GM21447 (cell line): Measurements from ENCODE around the gene RNASET2.
A peak's percentile ranks its signal among the peaks of the same experiment; 100 is the strongest.

Experiments used
- ATAC-seq: cut with Tn5 transposase; IDR thresholded peaks from one replicate; pipeline ENCODE4 v1.9.1; 2021; ENCODE audit not compliant: unreplicated experiment

The RNASET2 gene

DNA sequence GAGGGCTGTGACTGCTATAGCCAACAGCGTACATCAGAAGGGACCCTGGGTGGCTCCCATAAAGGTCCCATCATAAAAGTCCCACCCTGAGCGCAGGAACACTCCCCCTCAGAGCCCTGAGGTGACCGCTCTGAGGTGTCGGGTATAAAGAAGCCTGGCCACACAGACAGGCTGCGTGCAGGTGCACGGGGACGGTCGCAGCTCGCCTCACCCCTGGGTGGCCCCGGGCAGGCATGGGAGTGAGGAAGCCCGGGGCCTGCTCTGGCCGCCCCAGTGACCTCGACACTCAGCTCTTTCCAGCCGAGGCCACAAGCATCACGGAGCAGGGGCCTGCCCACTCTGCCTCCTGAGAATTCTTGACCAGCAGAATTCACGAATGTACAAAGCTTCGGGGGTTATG is 14.4 kb upstream of the RNASET2 start:
- ATAC-seq, result no peak

DNA sequence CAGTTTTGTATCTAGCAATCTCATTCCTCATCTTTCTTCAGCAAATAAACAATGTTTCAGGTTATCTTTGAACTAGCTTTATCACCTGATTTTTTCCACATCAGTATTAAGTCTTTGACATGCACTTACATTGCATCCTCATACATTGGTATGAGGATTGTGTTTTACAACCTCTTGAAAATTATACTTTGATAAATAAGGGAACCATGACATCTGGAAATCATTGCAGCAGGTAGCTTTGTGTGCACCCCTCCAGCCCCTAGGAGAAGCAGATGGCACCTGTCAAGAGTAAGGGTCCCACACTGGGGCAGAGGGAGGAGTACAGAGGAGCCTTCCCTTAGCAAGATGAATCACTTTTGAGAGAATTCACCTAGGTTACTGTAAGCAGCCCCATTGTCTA is 13.7 kb upstream of the RNASET2 start:
- ATAC-seq, result no peak

DNA sequence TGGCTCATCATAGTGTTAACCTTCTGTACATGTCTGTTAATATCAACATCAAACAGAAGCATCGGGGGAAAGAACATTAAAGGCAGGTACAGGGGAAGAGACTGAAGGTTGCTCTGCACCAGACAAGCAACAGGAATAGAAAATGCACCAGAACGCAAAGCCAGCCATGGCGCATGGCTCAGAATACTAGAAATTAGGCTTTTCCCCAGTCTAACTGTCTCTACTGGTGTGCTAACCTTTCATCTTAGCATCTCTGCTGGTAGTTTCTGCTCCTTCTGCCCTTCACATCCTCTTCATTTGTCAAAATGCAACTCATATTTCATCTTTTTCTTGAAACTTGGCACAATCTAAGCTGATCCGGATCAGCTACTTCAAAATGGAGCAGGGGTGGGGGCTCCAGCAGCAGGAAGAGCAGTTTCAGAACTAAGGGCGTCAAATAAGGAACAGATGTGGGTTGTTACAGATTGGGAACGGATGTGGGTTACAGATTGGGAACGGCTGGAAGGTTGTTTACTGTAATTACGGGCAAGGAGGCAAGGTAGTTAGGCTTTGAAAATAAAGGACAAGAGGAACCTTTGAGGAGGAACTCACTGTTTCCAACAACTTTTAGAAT is 13.1 kb upstream of the RNASET2 start:
- ATAC-seq, result no peak

DNA sequence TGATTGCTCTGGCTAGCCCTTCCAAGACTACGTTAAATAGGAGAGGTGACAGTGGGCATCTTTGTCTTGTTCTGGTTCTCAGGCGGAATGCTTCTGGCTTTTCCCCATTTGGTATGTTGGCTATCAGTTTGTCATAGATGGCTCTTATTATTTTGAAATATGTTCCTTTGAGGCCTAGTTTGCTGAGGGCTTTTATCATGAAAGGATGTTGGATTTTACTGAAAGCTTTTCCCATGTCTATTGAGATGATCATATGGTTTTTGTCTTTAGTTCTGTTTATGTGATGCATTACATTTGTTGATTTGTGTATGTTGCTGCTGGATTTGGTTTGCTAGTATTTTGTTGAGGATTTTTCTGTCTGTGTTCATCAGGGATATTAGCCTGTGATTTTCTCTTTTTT is 9.9 kb upstream of the RNASET2 start:
- no peak for ATAC-seq

DNA sequence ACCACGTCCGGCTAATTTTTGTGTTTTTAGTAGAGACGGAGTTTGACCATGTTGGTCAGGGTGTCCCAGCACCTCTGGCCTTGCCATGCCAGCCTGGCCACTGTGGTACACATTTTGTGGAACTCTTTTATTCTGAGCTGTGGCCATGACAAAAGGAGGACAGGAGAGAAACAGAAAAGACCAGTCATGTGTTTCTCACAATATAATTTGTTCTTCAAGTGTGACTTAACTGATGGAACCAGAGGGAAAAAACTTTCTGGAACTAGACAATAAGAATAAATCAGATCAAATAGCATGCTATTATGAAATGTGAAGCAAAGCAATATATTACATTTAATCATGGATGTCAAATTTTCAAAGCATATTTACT is 4.2 kb upstream of the RNASET2 start:
- ATAC-seq, result no peak

DNA sequence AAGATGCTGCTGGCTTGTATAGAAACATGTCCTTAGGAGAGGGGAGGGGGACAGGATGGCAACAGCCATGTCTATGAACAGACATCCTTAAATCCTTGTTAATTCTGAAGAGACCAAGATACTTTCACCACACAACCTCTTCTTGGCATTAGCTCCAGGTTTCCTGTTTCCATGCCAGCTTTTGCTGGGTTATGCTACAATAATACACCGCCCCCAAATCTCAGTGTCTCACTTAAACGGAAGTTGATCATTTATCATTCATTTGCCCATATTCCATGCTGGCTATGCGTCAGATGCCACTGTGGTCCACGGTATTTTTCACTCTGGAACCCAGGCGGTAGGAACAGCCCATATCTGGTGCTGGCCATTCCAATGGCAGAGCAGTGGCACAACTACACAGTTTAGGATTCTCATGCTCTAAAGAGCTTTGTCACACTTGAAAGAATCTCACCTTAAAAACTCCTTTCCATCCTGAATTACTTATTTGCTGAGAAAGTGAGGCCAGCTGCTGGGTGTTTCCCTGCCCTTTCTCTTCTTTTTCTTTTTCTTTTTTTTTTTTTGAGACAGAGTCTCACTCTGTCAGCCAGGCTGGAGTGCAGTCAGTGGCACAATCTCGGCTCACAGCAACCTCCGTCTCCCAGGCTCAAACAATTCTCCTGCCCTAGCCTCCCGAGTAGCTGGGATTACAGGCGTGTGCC is 3.7 kb upstream of the RNASET2 start:
- ATAC-seq, result no peak

DNA sequence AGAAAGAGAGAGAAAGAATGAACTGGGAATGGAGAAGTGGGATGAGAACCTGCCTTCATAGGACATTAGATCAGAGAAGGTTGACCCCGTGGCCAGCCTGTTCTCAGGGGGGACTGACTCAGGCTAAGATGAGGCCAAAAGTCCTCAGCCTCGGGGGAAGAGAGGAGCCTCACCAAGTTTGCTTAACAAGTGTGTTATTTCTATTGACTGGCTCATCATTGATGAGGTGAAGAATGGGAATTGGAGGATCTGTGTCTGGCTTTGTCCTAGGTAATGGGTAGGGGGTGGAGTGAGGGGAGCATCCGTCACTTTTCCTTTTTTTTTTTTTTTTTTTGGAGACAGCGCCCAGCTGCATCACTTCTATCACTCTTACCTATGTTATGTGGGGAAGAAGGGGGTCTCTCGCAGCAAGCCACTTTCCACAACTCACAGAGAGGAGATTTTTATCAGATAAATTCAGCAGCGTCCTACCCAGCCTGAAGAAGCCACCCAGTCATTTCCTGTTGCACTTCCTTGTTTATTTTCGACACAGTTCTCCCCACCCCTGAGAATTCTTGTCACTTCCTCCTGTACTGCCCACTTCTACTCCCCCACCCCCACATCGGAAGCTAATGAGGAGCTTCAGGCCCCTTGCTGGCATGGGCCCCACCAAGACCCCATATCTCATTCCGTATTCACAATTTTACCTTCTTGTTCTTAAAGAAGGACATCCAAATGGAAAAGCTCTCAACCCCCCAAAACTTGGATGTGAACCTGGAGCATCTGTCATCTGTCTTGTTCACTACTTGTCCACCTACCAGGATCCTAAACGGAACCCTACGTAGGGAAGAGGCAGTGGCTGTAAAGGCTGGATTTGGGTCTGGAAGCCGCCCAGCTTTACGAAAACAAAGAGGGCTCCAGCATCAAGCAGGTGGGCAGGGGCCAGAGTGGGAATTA is 2.8 kb upstream of the RNASET2 start:
- peak; percentile 29 for ATAC-seq

DNA sequence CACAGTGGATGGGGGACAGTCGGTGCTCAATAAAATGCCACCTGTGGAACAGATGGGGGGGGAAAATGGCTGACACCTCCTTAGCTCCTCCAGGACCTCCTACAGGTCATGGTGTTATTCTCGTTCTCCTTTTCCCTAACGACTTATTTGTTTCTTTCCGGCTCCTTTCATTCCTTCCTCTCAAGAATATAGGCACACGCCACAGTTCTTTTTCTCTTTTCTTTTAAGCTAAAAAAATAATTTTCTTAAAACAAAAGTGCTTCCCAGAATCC is 1.4 kb upstream of the RNASET2 start:
- no peak for ATAC-seq

DNA sequence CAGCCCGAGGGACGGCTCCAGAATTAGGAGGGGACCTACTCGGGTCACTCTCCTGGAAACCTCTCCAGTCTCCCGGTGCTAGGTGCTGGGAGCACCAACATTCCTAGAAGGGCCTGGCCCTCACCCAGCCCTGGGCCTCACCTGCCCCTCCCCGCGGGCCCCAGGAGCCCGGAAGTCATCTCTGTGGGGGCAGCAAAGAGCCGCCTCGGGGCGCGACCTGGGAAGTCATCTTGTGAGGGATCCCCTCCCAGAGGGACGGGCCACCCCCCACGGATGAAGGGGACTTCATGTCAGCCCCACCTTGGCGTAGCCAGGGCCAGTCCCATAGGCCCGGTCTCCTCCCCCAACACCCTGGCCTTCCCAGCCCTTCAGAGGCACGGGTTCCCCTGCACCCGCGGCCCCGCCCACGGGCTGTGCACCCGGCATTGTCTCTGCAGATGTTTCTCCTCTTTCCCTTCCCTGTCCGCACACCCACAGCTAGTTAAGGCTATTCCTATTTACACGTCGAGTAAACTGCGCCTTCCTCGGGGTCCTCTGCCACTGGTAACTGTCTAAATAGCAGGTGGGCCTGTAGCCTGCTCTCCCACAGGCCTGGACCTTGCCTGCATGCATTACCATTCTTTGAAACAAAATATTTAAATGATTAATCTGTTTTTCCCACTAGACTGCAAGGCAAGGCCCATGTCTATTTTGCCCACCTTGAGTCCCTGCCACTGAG is 896 bp upstream of the RNASET2 start:
- ATAC-seq, result peak; percentile 48

DNA sequence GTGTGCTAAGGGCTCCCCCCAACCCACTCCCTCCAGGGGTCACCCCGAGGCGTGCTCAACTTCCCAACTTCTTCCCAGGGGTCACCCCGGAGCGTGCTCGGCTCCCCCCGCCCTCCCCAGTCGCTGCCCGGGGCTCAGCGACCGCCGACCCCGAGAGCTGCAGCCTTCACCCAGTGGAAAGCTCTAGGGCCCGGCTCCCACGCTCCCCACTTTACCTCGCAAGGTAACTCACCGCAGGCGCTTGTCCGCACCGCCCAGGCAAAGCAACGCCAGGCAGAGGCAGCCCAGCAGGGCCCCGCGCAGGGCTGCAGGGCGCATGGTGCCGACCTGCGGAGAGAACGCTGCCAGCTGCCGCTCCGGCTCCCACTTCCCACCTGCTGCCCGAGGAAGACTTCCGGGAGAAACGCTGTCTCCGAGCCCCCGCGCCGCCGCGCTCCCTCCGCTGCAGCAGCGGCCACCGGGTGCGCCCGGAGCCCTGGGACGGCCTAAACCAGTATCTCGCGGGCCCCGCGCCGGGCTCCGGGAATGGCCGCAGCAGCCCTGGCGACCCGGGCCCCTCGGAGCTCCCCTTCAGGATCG is 396 bp downstream of the RNASET2 start:
- ATAC-seq, result peak; percentile 1

DNA sequence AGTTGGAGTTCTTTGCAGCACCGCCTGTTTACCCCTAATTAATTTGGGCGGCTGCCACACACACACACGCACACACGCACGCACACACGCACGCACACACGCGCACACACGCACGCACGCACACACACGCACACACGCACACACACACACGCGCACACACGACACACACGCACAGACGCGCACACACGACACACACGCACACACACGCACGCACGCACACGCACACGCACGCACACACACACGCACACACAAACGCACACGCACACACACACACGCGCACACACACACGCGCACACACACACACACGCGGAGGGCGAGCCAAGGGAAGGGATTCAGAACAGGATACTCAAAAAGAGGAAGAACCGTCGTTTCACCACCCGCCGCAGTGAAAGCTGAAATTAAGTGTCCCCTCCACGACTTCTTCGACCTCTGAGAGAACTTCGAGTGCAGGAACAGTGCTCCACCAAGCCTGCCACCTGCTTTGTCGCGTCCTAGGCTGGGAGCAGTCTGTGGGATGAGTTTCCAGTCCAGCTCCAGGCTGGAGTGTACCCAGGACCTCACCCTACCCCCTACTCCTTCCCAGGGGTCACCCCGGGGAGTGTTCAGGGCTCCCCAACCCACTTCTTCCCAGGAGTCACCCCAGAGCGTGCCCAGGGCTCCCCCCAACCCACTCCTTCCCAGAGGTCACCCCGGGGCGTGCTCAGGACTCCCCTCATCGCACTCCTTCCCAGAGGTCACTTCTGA is 1.1 kb downstream of the RNASET2 start:
- ATAC-seq, result no peak

DNA sequence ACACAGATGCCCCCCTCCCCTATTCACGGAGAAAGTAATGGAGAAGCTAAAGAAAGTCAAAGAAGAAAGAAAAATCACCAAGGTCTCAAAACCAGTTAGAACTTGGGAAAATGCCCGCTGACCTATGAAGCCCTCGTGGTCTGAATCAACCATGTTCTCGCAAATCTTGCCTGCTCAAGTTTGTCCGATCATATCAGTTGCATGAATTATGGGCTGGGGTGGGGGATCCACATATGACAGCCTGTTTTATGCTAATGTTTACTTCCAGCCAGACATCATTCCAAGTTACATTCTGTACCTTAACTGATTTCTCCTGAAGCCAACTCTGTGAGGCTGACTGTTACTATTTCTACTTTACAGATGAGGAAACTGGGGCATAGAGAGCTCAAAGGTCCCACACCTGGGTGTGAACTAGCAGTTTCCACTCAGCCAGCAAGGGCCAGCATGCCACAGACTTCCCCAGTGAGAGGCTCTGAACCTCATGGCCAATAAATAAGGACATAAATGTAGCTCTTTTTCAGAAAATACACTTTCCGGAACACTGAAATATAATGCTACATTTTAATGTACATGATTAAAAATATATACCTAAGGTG is 2.1 kb downstream of the RNASET2 start:
- no peak for ATAC-seq

DNA sequence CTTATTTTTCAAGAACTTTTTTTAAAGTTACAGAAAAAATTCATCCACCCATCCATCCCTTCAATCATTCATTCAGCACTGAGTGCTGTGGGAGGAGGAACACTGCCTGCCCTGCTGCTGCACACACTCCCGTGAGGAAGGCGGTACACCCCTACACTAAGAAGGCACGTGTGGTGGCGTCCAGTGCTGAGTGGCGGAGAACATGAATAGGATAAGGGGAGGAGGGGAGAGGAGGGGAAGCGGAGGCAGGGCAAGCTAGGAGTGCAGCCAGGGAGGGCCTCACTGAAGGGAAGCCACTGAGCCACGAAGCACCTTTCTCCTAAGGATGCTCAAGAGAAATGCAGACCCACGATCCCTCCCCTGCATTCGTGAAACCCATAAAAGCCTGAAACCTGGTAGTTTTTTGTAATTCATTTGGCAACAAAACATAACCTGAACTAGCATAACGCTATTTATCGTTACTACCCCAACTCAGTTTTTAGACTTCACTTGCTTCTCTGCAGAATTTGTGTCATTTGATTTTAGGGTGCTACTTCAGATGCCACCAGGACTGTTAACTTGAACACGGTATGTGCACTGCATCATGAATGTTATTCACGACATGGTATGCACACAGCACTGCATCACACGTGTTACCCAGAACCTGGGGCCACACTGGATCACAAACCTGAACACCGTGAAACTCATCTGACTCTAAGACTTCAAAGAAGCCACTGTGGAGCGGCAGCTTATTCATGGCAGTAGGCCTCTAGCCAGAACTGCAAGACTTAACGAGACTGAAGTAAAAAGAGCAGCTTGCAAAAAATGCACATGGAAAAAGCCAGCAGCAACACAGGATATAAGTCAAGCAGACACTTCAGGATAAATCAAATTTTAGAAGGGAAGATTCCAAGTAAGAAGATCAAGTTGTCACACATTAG is 3.5 kb downstream of the RNASET2 start:
- ATAC-seq, result no peak

DNA sequence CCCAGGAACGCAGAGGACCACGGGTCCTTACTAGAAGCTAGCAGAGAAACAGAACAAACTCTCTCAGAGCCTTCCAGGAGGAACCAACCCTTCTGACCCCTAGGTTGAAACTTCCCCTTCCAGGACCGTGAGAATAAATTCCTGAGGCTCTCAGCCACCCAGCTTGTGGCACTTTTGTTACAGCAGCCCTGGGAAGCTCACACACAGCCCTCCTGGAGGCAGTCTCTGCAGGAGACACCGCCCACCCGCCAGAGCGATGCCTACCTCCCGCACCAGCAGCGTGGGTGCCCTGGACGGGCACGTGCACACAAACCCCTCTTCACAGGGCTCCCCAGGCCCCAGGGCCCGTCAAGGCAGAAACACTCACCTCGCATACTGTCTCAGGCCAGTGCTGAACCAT is 4.2 kb downstream of the RNASET2 start:
- ATAC-seq, result no peak

DNA sequence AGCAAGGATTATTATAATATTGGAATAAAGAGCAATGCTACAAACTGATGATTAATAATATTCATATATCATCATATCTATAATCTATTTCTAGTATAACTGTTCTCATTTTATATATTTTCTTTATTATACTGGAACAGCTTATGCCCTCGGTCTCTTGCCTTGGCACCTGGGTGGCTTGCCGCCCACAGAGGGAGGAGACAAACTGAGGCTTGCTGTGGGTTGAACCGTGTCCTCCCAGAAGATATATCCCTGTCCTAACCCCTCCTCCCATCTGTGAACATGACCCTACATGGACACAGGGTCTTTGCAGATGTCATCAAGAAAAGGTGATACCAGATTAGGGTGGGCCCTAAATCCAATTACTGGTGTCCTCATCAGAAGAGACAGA is 4.7 kb downstream of the RNASET2 start:
- no peak for ATAC-seq

DNA sequence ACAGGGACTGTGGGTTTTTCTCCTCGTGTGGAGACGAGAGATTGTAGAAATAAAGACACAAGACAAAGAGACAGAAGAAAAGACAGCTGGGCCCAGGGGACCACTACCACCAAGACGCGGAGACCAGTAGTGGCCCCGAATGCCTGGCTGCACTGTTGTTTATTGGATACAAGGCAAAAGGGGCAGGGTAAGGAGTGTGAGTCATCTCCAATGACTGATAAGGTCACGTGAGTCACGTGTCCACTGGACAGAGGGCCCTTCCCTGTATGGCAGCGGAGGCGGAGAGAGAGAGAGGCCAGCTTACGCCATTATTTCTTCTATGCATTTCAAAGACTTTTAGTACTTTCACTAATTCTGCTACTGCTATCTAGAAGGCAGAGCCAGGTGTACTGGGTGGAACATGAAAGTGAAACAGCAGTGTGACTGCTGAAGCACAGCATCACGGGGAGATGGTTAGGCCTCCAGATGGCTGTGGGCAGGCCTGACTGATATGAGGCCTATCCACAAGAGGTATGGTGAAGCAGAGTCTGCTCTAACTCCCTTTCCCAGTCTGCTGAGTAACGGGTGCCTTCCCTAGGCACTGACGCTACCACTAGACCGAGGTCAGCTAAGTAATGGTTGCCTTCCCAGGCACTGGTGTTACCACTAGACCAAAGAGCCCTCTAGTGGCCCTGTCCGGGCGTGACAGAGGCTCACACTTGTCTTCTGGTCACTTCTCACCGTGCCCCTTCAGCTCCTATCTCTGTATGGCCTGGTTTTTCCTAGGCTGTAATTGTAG is 5.3 kb downstream of the RNASET2 start:
- ATAC-seq, result peak; percentile 86

DNA sequence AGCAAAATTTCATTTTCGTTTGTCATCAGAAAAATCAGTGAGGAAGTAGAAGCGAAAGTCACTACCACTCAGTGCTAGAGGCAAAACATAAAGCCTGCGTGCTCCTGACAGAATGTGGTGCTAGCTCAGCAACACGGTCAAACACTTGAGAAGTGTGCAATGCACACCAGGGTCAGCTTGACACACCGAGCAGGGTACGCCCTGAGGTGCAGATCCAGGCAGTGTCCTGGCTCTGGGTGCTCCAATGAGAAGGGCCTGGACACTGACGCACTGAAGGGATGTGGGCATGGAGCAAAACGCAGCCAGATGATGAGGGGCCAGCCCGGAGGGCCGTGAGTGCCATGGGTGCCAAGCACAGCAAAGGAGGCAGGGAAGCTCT is 5.9 kb downstream of the RNASET2 start:
- ATAC-seq, result peak; percentile 47
